GM12878 (cell line): ENCODE measurements around the gene VCL. TPM values are rescaled to one million over a fixed set of nuclear protein-coding genes. Genes with fewer than 3 reads are reported as not detected.

Source experiments
- ASH2L ChIP-seq: fragments of 300-600, 200-600 bp; sonication (generic); IDR thresholded peaks from 2 replicates; pipeline ENCODE4 v1.6.1; 2017; ENCODE audit warnings: low read depth, mild to moderate bottlenecking, borderline replicate concordance
- CUX1 ChIP-seq: IDR thresholded peaks from 2 replicates; pipeline ENCODE4 v1.6.1; 2012; ENCODE audit warnings: improper control_type of control experiment, low read depth, low read length; ENCODE audit not compliant: insufficient replicate concordance
- ELK1 ChIP-seq: IDR thresholded peaks from 2 replicates; pipeline ENCODE4 v1.6.1; 2012; ENCODE audit warnings: low read depth, low read length, improper control_type of control experiment
- NR2F1 ChIP-seq: fragments of 450-650 bp; conservative IDR thresholded peaks from 2 replicates; pipeline ENCODE4 v1.6.1; 2017; ENCODE audit warnings: mild to moderate bottlenecking
- TBL1XR1 ChIP-seq: IDR thresholded peaks from 2 replicates; pipeline ENCODE4 v1.6.1; 2012; ENCODE audit warnings: low read depth, low read length, improper control_type of control experiment
- ZNF592 ChIP-seq: fragments of 450-650 bp; IDR thresholded peaks from 2 replicates; pipeline ENCODE4 v1.6.1; 2017; ENCODE audit warnings: mild to moderate bottlenecking, moderate library complexity
- polyA plus RNA-seq, 11 experiments: library from polyadenylated mRNA; depleted of rRNA in 4 of 11; unstranded in 6 of 11; stranded (reverse) in 5 of 11; fragments of >200 nt; fragmentation: Nextera tagmentation in 4 of 11; fragmentation: Illumina TruSeq in 1 of 11; extraction: Ambion mirVana in 4 of 11; extraction: Trizol in 1 of 11; gene quantifications; 1 replicate in 1 of 11; 2 replicates in 10 of 11; pipeline versions ENCODE4 v1.2.1 to v1.2.3, GENCODE V29; 2011 to 2016; ENCODE audit warnings: inconsistent platforms in 2 of 11, missing spikeins in 2 of 11, low read depth in 1 of 11
- total RNA-seq, 4 experiments: library from RNA; depleted of rRNA in 3 of 4; stranded (reverse); fragments of >200 nt in 3 of 4; fragmentation: Illumina TruSeq in 1 of 4; extraction: Trizol in 1 of 4; gene quantifications; 2 replicates each; pipeline versions ENCODE4 v1.2.1 to v1.2.3, GENCODE V29; 2013 to 2021

The VCL gene
- total and polyA plus RNA-seq, 10 of the 15 experiments (the other 5 are each of a cell fraction or from before 2014, with no cell fraction given): 6.7 to 54.6 (median 24.3) TPM

- TF ChIP-seq CUX1: no peak
- TF ChIP-seq NR2F1: no peak
- TF ChIP-seq TBL1XR1: no peak
- no peak for TF ChIP-seq ZNF592
- no peak for TF ChIP-seq ASH2L
- no peak for TF ChIP-seq ELK1
Measured at GRCh38 chr10:74094231-74094630, 96.3 kb downstream of the VCL start (continued).
